CD1c-positive myeloid dendritic cell (primary cell): ENCODE measurements around the gene USH2A.

Experiments
- DNase-seq: peaks from one replicate; pipeline ENCODE4 v3.0.0-alpha.2; 2016; ENCODE audit errors: extremely low spot score

USH2A gene

GRCh38 chr1:215932558-215932957 lies 490.7 kb downstream of the USH2A start:
- no peak for DNase-seq

GRCh38 chr1:215926670-215927069 lies 496.6 kb downstream of the USH2A start:
- DNase-seq = no peak

GRCh38 chr1:215923129-215923824 lies 500.0 kb downstream of the USH2A start:
- DNase-seq = no peak

GRCh38 chr1:215911406-215911968 lies 511.8 kb downstream of the USH2A start:
- no peak for DNase-seq

GRCh38 chr1:215905493-215906115 lies 517.6 kb downstream of the USH2A start:
- no peak for DNase-seq

- DNase-seq = no peak
Observed at GRCh38 chr1:215900684-215901083, 522.6 kb downstream of the USH2A start.

GRCh38 chr1:215899901-215900300 lies 523.3 kb downstream of the USH2A start:
- DNase-seq = no peak

GRCh38 chr1:215895893-215896292 lies 527.4 kb downstream of the USH2A start:
- no peak for DNase-seq

GRCh38 chr1:215895276-215895675 lies 528.0 kb downstream of the USH2A start:
- DNase-seq = no peak

- DNase-seq = no peak
Observed at GRCh38 chr1:215894617-215895016, 528.6 kb downstream of the USH2A start.

- no peak for DNase-seq
Observed at GRCh38 chr1:215891266-215892057, 531.8 kb downstream of the USH2A start.

GRCh38 chr1:215890438-215890837 lies 532.8 kb downstream of the USH2A start:
- DNase-seq = no peak

- DNase-seq = no peak
Observed at GRCh38 chr1:215889871-215890270, 533.4 kb downstream of the USH2A start.

- DNase-seq = no peak
Observed at GRCh38 chr1:215888159-215888558, 535.1 kb downstream of the USH2A start.

GRCh38 chr1:215887627-215888026 lies 535.6 kb downstream of the USH2A start:
- DNase-seq = no peak

- DNase-seq = no peak
Observed at GRCh38 chr1:215883004-215883403, 540.2 kb downstream of the USH2A start.

- DNase-seq = no peak
Observed at GRCh38 chr1:215878843-215879242, 544.4 kb downstream of the USH2A start.

- DNase-seq = no peak
Observed at GRCh38 chr1:215878128-215878527, 545.1 kb downstream of the USH2A start.

GRCh38 chr1:215877452-215877951 lies 545.7 kb downstream of the USH2A start:
- DNase-seq = no peak

GRCh38 chr1:215875712-215876111 lies 547.5 kb downstream of the USH2A start:
- DNase-seq = no peak

GRCh38 chr1:215875236-215875635 lies 548.0 kb downstream of the USH2A start:
- no peak for DNase-seq

GRCh38 chr1:215872658-215873057 lies 550.6 kb downstream of the USH2A start:
- DNase-seq = no peak
